ENCODE results near the gene LHX2.

The LHX2 gene

GRCh38 chr9:124077915-124078572 lies 66.5 kb downstream of the LHX2 start:
- in situ Hi-C loops (cut with HindIII; ENCODE audit: low pct_unique_long_range_greater_than_20kb, low sequenced_read_pairs): no loop called here
- DNase-seq (ENCODE audit: low read depth in 1 of 2, low spot score in 1 of 2): peak; percentile 44 to 92
- TF ChIP-seq JUND (IDR thresholded peaks at IDR 0.05; ENCODE audit: low read depth): peak; percentile 75

- DNase-seq (ENCODE audit: low read depth in 1 of 2, low spot score in 1 of 2): peak; percentile 33 to 71
- in situ Hi-C loops (cut with HindIII; ENCODE audit: low pct_unique_long_range_greater_than_20kb, low sequenced_read_pairs): no loop called here
- TF ChIP-seq JUND (IDR thresholded peaks at IDR 0.05; ENCODE audit: low read depth): peak; percentile 66; the same call in 1 of the 2 replicates
These were observed 67.1 kb downstream of the LHX2 start for GRCh38 chr9:124078641-124079040.

GRCh38 chr9:124079176-124079925 lies 67.8 kb downstream of the LHX2 start:
- in situ Hi-C loops (cut with HindIII; ENCODE audit: low pct_unique_long_range_greater_than_20kb, low sequenced_read_pairs): no loop called here
- 0 out of 2 replicates have a peak, but pooled peaks have one; percentile 33 for TF ChIP-seq JUND (IDR thresholded peaks at IDR 0.05; ENCODE audit: low read depth)
- peak in 1 of 2 experiments; percentile 75 for DNase-seq (ENCODE audit: low read depth in 1 of 2, low spot score in 1 of 2)

GRCh38 chr9:124082622-124083021 lies 71.1 kb downstream of the LHX2 start:
- DNase-seq (ENCODE audit: low read depth in 1 of 2, low spot score in 1 of 2): no peak
- in situ Hi-C loops (cut with HindIII; ENCODE audit: low pct_unique_long_range_greater_than_20kb, low sequenced_read_pairs): no loop called here
- TF ChIP-seq JUND (IDR thresholded peaks at IDR 0.05; ENCODE audit: low read depth): no peak
